Osteocyte (in vitro differentiated cells): ENCODE data around the gene MYO16. TPM values are rescaled to one million over a fixed set of nuclear protein-coding genes. Genes with fewer than 3 reads are reported as not detected.

Source experiments
- DNase-seq: peaks from one replicate; pipeline ENCODE4 v3.0.0; 2021; ENCODE audit warnings: mixed read lengths; ENCODE audit not compliant: unreplicated experiment; ENCODE audit errors: extremely low spot score
- H3K27ac Mint-ChIP-seq: one replicate; pipeline ENCODE4 v1.8.0; 2021; ENCODE audit warnings: mild to moderate bottlenecking, mixed read lengths; ENCODE audit not compliant: unreplicated experiment
- H3K27me3 Mint-ChIP-seq: one replicate; pipeline ENCODE4 v1.8.0; 2021; ENCODE audit warnings: mixed read lengths; ENCODE audit not compliant: unreplicated experiment
- H3K36me3 Mint-ChIP-seq: one replicate; pipeline ENCODE4 v1.8.0; 2021; ENCODE audit warnings: mixed read lengths; ENCODE audit not compliant: unreplicated experiment
- H3K4me1 Mint-ChIP-seq: one replicate; pipeline ENCODE4 v1.8.0; 2021; ENCODE audit warnings: mixed read lengths; ENCODE audit not compliant: unreplicated experiment
- H3K4me3 Mint-ChIP-seq: one replicate; pipeline ENCODE4 v1.8.0; 2021; ENCODE audit warnings: mild to moderate bottlenecking, moderate library complexity, mixed read lengths; ENCODE audit not compliant: unreplicated experiment
- H3K9me3 Mint-ChIP-seq: one replicate; pipeline ENCODE4 v1.8.0; 2021; ENCODE audit warnings: mixed read lengths; ENCODE audit not compliant: unreplicated experiment
- total RNA-seq: library from RNA; stranded (reverse); gene quantifications from 2 replicates; pipeline ENCODE4 v1.2.1, GENCODE V29; 2021
- TF ChIP-seq, protein P1 (sequence below): fragments of 200-600 bp; sonication (generic); IDR thresholded peaks from 2 replicates; pipeline ENCODE4 v1.5.0; 2021; ENCODE audit warnings: antibody characterized with exemption, mild to moderate bottlenecking, moderate library complexity

The MYO16 gene
- total RNA-seq, 1 donor from 2014 or later = 0.13 TPM

DNA sequence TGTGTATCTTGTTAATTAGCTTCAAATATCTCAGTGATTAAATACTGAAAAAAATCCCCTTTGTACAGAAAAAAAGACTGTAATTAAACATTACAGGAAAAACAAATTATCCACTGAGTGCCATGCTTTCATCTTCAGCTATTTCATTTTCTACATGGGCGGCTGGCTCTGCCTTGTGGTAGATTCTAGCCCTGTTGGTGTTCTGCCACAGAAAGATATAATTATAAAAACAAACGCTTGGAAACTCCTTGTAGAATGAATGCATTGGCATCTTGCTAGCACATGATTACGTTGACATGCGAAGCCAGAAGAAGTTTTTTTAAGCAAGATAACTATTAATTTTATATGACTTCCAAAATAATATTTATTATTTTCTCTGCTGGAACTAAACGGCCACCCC lies 496.8 kb downstream of the MYO16 start:
- H3K27me3 Mint-ChIP-seq = no peaks in the 10 kb centered on the region

GRCh38 chr13:109126891-109127641 lies 497.7 kb downstream of the MYO16 start:
- no peaks in the 10 kb centered on the region for H3K9me3 Mint-ChIP-seq

More for the DNA sequence above, 496.8 kb downstream of the MYO16 start:
- no peaks in the 10 kb centered on the region for H3K9me3 Mint-ChIP-seq
- TF ChIP-seq, protein P1, sequence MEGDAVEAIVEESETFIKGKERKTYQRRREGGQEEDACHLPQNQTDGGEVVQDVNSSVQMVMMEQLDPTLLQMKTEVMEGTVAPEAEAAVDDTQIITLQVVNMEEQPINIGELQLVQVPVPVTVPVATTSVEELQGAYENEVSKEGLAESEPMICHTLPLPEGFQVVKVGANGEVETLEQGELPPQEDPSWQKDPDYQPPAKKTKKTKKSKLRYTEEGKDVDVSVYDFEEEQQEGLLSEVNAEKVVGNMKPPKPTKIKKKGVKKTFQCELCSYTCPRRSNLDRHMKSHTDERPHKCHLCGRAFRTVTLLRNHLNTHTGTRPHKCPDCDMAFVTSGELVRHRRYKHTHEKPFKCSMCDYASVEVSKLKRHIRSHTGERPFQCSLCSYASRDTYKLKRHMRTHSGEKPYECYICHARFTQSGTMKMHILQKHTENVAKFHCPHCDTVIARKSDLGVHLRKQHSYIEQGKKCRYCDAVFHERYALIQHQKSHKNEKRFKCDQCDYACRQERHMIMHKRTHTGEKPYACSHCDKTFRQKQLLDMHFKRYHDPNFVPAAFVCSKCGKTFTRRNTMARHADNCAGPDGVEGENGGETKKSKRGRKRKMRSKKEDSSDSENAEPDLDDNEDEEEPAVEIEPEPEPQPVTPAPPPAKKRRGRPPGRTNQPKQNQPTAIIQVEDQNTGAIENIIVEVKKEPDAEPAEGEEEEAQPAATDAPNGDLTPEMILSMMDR = no peak
- no peak for DNase-seq
- no peaks in the 10 kb centered on the region for H3K36me3 Mint-ChIP-seq
- H3K4me1 Mint-ChIP-seq = peaks cover 8% of the 10 kb centered on the region
- H3K4me3 Mint-ChIP-seq = no peak overlapping the region
- no peak overlapping the region for H3K27ac Mint-ChIP-seq

DNA sequence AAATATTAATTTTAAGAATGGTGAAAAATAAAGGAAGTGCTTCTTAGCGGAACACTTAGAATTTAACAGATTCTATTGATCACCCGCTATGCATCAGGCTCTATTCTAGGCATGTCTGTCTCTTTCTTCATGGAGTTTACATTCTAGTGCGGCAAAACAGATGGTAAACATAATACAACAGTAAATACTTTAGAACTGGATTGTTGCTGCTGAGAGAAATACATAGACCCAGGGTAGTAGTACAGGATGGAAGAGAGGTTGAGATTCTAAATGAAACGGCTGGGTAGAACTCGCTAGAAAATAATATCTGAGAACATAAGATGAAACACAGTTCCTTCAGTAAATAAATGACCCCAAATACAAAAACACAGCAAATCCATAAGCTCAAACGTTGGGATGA lies 498.7 kb downstream of the MYO16 start:
- H3K36me3 Mint-ChIP-seq = no peaks in the 10 kb centered on the region

More at GRCh38 chr13:109126891-109127641, 497.7 kb downstream of the MYO16 start:
- TF ChIP-seq, protein P1 = no peak
- Mint-ChIP-seq H3K4me1 (peaks cover 16% of the 10 kb centered on the region), H3K27me3 (no peaks in the 10 kb centered on the region), H3K4me3 (no peak overlapping the region), H3K27ac (no peak overlapping the region), H3K36me3 (no peaks in the 10 kb centered on the region)
- no peak for DNase-seq

GRCh38 chr13:109130093-109130835 lies 500.9 kb downstream of the MYO16 start:
- H3K27ac Mint-ChIP-seq = no peak overlapping the region
- H3K4me1 Mint-ChIP-seq = peaks cover 16% of the 10 kb centered on the region
- H3K27me3 Mint-ChIP-seq = no peaks in the 10 kb centered on the region
- TF ChIP-seq, protein P1 = no peak
- H3K9me3 Mint-ChIP-seq = no peaks in the 10 kb centered on the region
- H3K36me3 Mint-ChIP-seq = no peaks in the 10 kb centered on the region
- H3K4me3 Mint-ChIP-seq = no peak overlapping the region
- no peak for DNase-seq

More for the DNA sequence above, 498.7 kb downstream of the MYO16 start:
- DNase-seq = no peak
- H3K27ac Mint-ChIP-seq = no peak overlapping the region
- H3K4me1 Mint-ChIP-seq = peaks cover 20% of the 10 kb centered on the region
- TF ChIP-seq, protein P1 = no peak
- no peak overlapping the region for H3K4me3 Mint-ChIP-seq
- H3K27me3 Mint-ChIP-seq = no peaks in the 10 kb centered on the region
- H3K9me3 Mint-ChIP-seq = no peaks in the 10 kb centered on the region

GRCh38 chr13:109131698-109132257 lies 502.4 kb downstream of the MYO16 start:
- TF ChIP-seq, protein P1 = no peak
- no peak for DNase-seq
- H3K27me3 Mint-ChIP-seq = no peaks in the 10 kb centered on the region
- no peaks in the 10 kb centered on the region for H3K36me3 Mint-ChIP-seq
- peaks cover 19% of the 10 kb centered on the region for H3K4me1 Mint-ChIP-seq
- H3K4me3 Mint-ChIP-seq = no peak overlapping the region
- no peaks in the 10 kb centered on the region for H3K9me3 Mint-ChIP-seq
- H3K27ac Mint-ChIP-seq = peak overlapping the region; percentile 35
